IMR-90 (cell line): ENCODE measurements around the gene CALHM6. TPM values are rescaled to one million over a fixed set of nuclear protein-coding genes. Genes with fewer than 3 reads are reported as not detected.

Source experiments
- ATAC-seq: fragments of 200-7000 bp; cut with Tn5 transposase; 2 replicates; pipeline ENCODE4 v1.9.1; 2020; ENCODE audit warnings: low read depth, mild to moderate bottlenecking, moderate library complexity
- BruUV-seq: library from RNA; stranded (reverse); fragments of 400-500 nt; replicated peaks from 2 replicates; lab custom pipeline; 2021; lab: Mats Ljungman, UMichigan
- CTCF ChIA-PET: fragments of 300-600 bp; formaldehyde crosslinking; extraction: SDS; loops from one replicate; lab custom pipeline; 2021; ENCODE audit warnings: antibody characterized with exemption; lab: Yijun Ruan, JAX
- POLR2A ChIA-PET: fragments of 300-600 bp; sonication (Branson Sonifier 250); formaldehyde crosslinking; loops from one replicate; lab custom pipeline; 2022; ENCODE audit warnings: antibody characterized with exemption; ENCODE audit not compliant: unreplicated experiment; lab: Charles Lee
- DNase-seq: peaks from one replicate; pipeline ENCODE4 v3.0.0; 2013
- H2AFZ ChIP-seq: replicated peaks from 2 replicates; pipeline ENCODE3; 2013; ENCODE audit warnings: low read length, mild to moderate bottlenecking; ENCODE audit not compliant: poor library complexity
- H2AK5ac ChIP-seq: 2 replicates; pipeline ENCODE4 v1.6.1; 2013; ENCODE audit warnings: low read depth, low read length, inconsistent platforms
- H2AK9ac ChIP-seq: replicated peaks from 2 replicates; pipeline ENCODE3; 2013; ENCODE audit warnings: mild to moderate bottlenecking, low read depth, low read length, moderate library complexity; ENCODE audit not compliant: poor library complexity
- H2BK120ac ChIP-seq: 2 replicates; pipeline ENCODE4 v1.6.1; 2013; ENCODE audit warnings: low read depth, low read length, inconsistent platforms
- H2BK15ac ChIP-seq: 3 replicates; pipeline ENCODE4 v1.6.1; 2013; ENCODE audit warnings: low read depth, low read length, inconsistent platforms
- H2BK20ac ChIP-seq: 2 replicates; pipeline ENCODE4 v1.6.1; 2013; ENCODE audit warnings: low read depth, mild to moderate bottlenecking, inconsistent platforms, low read length, moderate library complexity
- H2BK5ac ChIP-seq: 2 replicates; pipeline ENCODE4 v1.6.1; 2013; ENCODE audit warnings: mild to moderate bottlenecking, low read depth, low read length, inconsistent platforms; ENCODE audit not compliant: poor library complexity, severe bottlenecking
- H3K14ac ChIP-seq: replicated peaks from 2 replicates; pipeline ENCODE4 v1.6.1; 2013; ENCODE audit warnings: low read depth, low read length, inconsistent platforms
- H3K18ac ChIP-seq: 2 replicates; pipeline ENCODE4 v1.6.1; 2013; ENCODE audit warnings: low read depth, low read length, control low read depth
- H3K23ac ChIP-seq: 2 replicates; pipeline ENCODE4 v1.6.1; 2013; ENCODE audit warnings: low read depth, low read length, inconsistent platforms
- H3K27ac ChIP-seq: 2 replicates; pipeline ENCODE4 v1.5.1; 2013; ENCODE audit warnings: mild to moderate bottlenecking, control low read depth, low read length; ENCODE audit not compliant: insufficient read depth
- H3K27me3 ChIP-seq: 2 replicates; pipeline ENCODE4 v1.6.1; 2013; ENCODE audit warnings: low read length; ENCODE audit not compliant: control insufficient read depth, insufficient read depth
- H3K36me3 ChIP-seq: 2 replicates; pipeline ENCODE4 v1.6.1; 2013; ENCODE audit warnings: low read length, mixed read lengths; ENCODE audit not compliant: control insufficient read depth, insufficient read depth
- H3K4ac ChIP-seq: 2 replicates; pipeline ENCODE4 v1.6.1; 2013; ENCODE audit warnings: low read depth, low read length, inconsistent platforms
- H3K4me1 ChIP-seq: 2 replicates; pipeline ENCODE4 v1.6.1; 2013; ENCODE audit warnings: low read length, mixed read lengths; ENCODE audit not compliant: control insufficient read depth, insufficient read depth
- H3K4me2 ChIP-seq: 2 replicates; pipeline ENCODE4 v1.6.1; 2013; ENCODE audit warnings: low read depth, mild to moderate bottlenecking, control low read depth, low read length, moderate library complexity
- H3K4me3 ChIP-seq: 2 replicates; pipeline ENCODE4 v1.5.1; 2013; ENCODE audit warnings: low read depth, mild to moderate bottlenecking, control low read depth, low read length, moderate library complexity; ENCODE audit not compliant: insufficient read depth
- H3K56ac ChIP-seq: 2 replicates; pipeline ENCODE4 v1.6.1; 2013; ENCODE audit warnings: low read length, inconsistent platforms; ENCODE audit not compliant: insufficient read depth; ENCODE audit errors: extremely low read depth
- H3K79me1 ChIP-seq, 2 experiments: 2 replicates each; pipeline ENCODE4 v1.6.1; 2013; ENCODE audit warnings: low read length in 2 of 2, inconsistent platforms in 1 of 2, low read depth in 1 of 2
- H3K9ac ChIP-seq: 2 replicates; pipeline ENCODE4 v1.6.1; 2013; ENCODE audit warnings: low read depth, low read length, control low read depth
- H3K9me1 ChIP-seq: 2 replicates; pipeline ENCODE4 v1.6.1; 2013; ENCODE audit warnings: low read length, inconsistent platforms; ENCODE audit not compliant: insufficient read depth
- H3K9me3 ChIP-seq: 2 replicates; pipeline ENCODE4 v1.6.1; 2013; ENCODE audit warnings: low read length; ENCODE audit not compliant: control insufficient read depth, insufficient read depth
- H4K20me1 ChIP-seq: 2 replicates; pipeline ENCODE4 v1.6.1; 2013; ENCODE audit warnings: low read length, inconsistent platforms; ENCODE audit not compliant: insufficient read depth
- H4K5ac ChIP-seq: 2 replicates; pipeline ENCODE4 v1.6.1; 2013; ENCODE audit warnings: mild to moderate bottlenecking, low read depth, low read length, control low read depth
- H4K8ac ChIP-seq, 2 experiments: 2 replicates each; pipeline ENCODE4 v1.6.1; 2013; ENCODE audit warnings: low read depth in 2 of 2, low read length in 2 of 2, control low read depth in 1 of 2, inconsistent platforms in 1 of 2
- H4K91ac ChIP-seq: 2 replicates; pipeline ENCODE4 v1.6.1; 2013; ENCODE audit warnings: low read depth, low read length, inconsistent platforms; ENCODE audit not compliant: insufficient read depth
- CHD1 ChIP-seq: IDR thresholded peaks from 2 replicates; pipeline ENCODE4 v1.6.1; 2012; ENCODE audit warnings: low read depth, low read length, improper control_type of control experiment
- CTCF ChIP-seq: conservative IDR thresholded peaks from 2 replicates; pipeline ENCODE4 v1.5.1; 2012; ENCODE audit warnings: mild to moderate bottlenecking, low read depth, low read length, improper control_type of control experiment
- ELK1 ChIP-seq: fragments of 150-350 bp; IDR thresholded peaks from 2 replicates; pipeline ENCODE4 v1.6.1; 2016; ENCODE audit warnings: low read depth, mild to moderate bottlenecking, low read length, moderate library complexity, borderline replicate concordance
- MXI1 ChIP-seq: IDR thresholded peaks from 2 replicates; pipeline ENCODE4 v1.6.1; 2012; ENCODE audit warnings: low read depth, mild to moderate bottlenecking, low read length, moderate library complexity, borderline replicate concordance
- NFE2L2 ChIP-seq: fragments of 150-350 bp; IDR thresholded peaks from 2 replicates; pipeline ENCODE4 v1.6.1; 2016; ENCODE audit warnings: low read depth, mild to moderate bottlenecking, low read length
- RAD21 ChIP-seq: IDR thresholded peaks from 2 replicates; pipeline ENCODE4 v1.6.1; 2012; ENCODE audit warnings: low read length, improper control_type of control experiment
- RCOR1 ChIP-seq: IDR thresholded peaks from 2 replicates; pipeline ENCODE4 v1.6.1; 2012; ENCODE audit warnings: mild to moderate bottlenecking, low read length, improper control_type of control experiment; ENCODE audit not compliant: insufficient replicate concordance
- SMC3 ChIP-seq: fragments of 150-350 bp; IDR thresholded peaks from 2 replicates; pipeline ENCODE4 v1.6.1; 2016; ENCODE audit warnings: low read depth, mild to moderate bottlenecking, antibody characterized with exemption, low read length, moderate library complexity
- USF2 ChIP-seq: fragments of 150-350 bp; IDR thresholded peaks from 2 replicates; pipeline ENCODE4 v1.6.1; 2017; ENCODE audit warnings: mild to moderate bottlenecking, antibody characterized with exemption, low read length, low read depth
- WGBS, 2 experiments: methylation state at CpG; one replicate each; pipeline versions ENCODE4 v1.1.5 to v1.1.7; 2013; ENCODE audit warnings: missing lambda C conversion rate in 2 of 2; ENCODE audit not compliant: insufficient read length in 1 of 2; ENCODE audit errors: extremely low coverage in 2 of 2; 5-methylcytosine and 5-hydroxymethylcytosine counted together
- dilution Hi-C: fragments of 300-500 bp; cut with HindIII; formaldehyde crosslinking; loops from one replicate; pipeline ENCODE4 v1.14.3; 2018; ENCODE audit warnings: low sequenced_read_pairs; ENCODE audit not compliant: unreplicated experiment
- in situ Hi-C: fragments of 300-500 bp; cut with MboI; formaldehyde crosslinking; loops from 3 replicates; pipeline ENCODE4 v1.14.3; 2019; ENCODE audit warnings: low sequenced_read_pairs, inconsistent platforms, mixed read lengths
- intact Hi-C: fragments of 100-400 bp; cut with micrococcal nuclease; formaldehyde crosslinking; loops from 2 replicates; pipeline ENCODE4 v1.10.0; 2022
- polyA plus RNA-seq, 3 experiments: library from polyadenylated mRNA; depleted of rRNA; stranded (reverse); fragments of >200 nt; gene quantifications; 2 replicates each; pipeline ENCODE4 v1.2.3, GENCODE V29; 2012; ENCODE audit warnings: low replicate concordance in 1 of 3
- total RNA-seq: library from RNA; depleted of rRNA; stranded (reverse); fragments of >200 nt; gene quantifications from 2 replicates; pipeline ENCODE4 v1.2.3, GENCODE V29; 2012

The CALHM6 gene
- total and polyA plus RNA-seq, 2 of the 4 experiments (the other 2 are of a cell fraction) = 0.72 to 1.5 TPM

DNA sequence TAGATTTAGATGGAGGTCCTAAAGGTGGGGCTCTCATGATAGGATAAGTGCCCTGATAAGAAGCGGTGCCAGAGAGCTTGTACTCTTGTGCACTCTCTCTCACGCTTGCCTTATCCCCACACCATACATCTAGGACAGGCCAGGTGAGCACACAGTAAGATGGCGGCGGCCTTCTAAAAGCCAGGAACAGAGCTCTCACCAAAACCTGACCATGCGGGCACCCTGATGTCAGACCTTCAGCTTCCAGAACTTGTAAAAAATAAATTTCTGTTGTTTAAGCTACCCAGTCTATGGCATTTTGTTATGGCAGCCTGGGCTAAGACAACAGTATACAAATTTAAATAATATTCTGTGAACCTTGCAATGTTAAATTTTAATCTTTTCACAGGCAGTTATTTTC is 40.8 kb upstream of the CALHM6 start (continued):
- no peak for TF ChIP-seq RCOR1
- no peak for TF ChIP-seq CTCF
- TF ChIP-seq SMC3 = no peak
- TF ChIP-seq NFE2L2 = no peak

- Histone ChIP-seq H2AFZ (no peak overlapping the region), H3K14ac (no peak overlapping the region), H3K4me1 (peaks cover 4% of the 10 kb centered on the region), H2BK5ac (peak overlapping the region; percentile 9), H3K27ac (no peak overlapping the region), H3K4me3 (no peak overlapping the region), H2BK20ac (no peak overlapping the region), H3K9me1 (peaks cover 6% of the 10 kb centered on the region), H3K18ac (no peak overlapping the region), H2BK15ac (no peak overlapping the region), H4K91ac (no peak overlapping the region), H4K8ac (no peak overlapping the region), H3K9me3 (no peaks in the 10 kb centered on the region), H2AK9ac (no peak overlapping the region), H4K5ac (no peak overlapping the region), H3K56ac (no peak overlapping the region), H3K23ac (no peak overlapping the region), H3K27me3 (no peaks in the 10 kb centered on the region), H3K79me1 (peaks cover 24 to 66% of the 10 kb centered on the region in 2 experiments), H3K4me2 (no peak overlapping the region), H3K36me3 (peaks cover 8% of the 10 kb centered on the region), H4K20me1 (peaks cover 7% of the 10 kb centered on the region; the same call in 1 of the 2 replicates), H3K4ac (no peak overlapping the region), H2AK5ac (no peak overlapping the region), H3K9ac (no peak overlapping the region), H2BK120ac (no peak overlapping the region)
- no peak for DNase-seq
- ChIA-PET CTCF (interaction anchor here (1.3 to 1.4 kb wide), 2 partner anchors 15 to 135 kb away, joined by 3 to 4 read pairs; no protein-coding TSS in a partner anchor), POLR2A (interaction anchor here (0.7 kb wide), 1 partner anchor 78 kb away, joined by 3 read pairs; no protein-coding TSS in a partner anchor)
- BruUV-seq = no TSS peak
- in situ Hi-C loops = no loop called here
- dilution Hi-C loops = no loop called here
- ATAC-seq = peak; percentile 38; the same call in 1 of the 2 replicates
- intact Hi-C loops = no loop called here
- no CpG with 5 or more reads among the region's 3 CpGs for WGBS, 2 experiments
- TF ChIP-seq CTCF (no peak), CHD1 (no peak), ELK1 (no peak), USF2 (no peak), RAD21 (no peak), MXI1 (no peak), RCOR1 (no peak)
Measured at GRCh38 chr6:116422238-116422637, 38.9 kb upstream of the CALHM6 start.
